PC-3 (cell line): Measurements from ENCODE around the gene CTNNBIP1. TPM values are rescaled to one million over a fixed set of nuclear protein-coding genes. Genes with fewer than 3 reads are reported as not detected.

Experiments used
- ATAC-seq: fragments of 200-7000 bp; cut with Tn5 transposase; 2 replicates; pipeline ENCODE4 v1.9.1; 2020; ENCODE audit warnings: mild to moderate bottlenecking, moderate library complexity
- BruUV-seq: library from RNA; stranded (reverse); fragments of 400-500 nt; replicated peaks from 2 replicates; lab custom pipeline; 2021; lab: Mats Ljungman, UMichigan
- CTCF ChIA-PET: fragments of 300-600 bp; sonication (Branson Sonifier 250); formaldehyde crosslinking; loops from one replicate; lab custom pipeline; 2022; ENCODE audit warnings: antibody characterized with exemption; lab: Charles Lee
- POLR2A ChIA-PET: fragments of 300-600 bp; sonication (Branson Sonifier 250); formaldehyde crosslinking; loops from one replicate; lab custom pipeline; 2022; ENCODE audit warnings: antibody characterized with exemption; ENCODE audit not compliant: unreplicated experiment; lab: Charles Lee
- DNase-seq: peaks from one replicate; pipeline ENCODE4 v3.0.0-alpha.2; 2015
- H2AFZ ChIP-seq: fragments of 300-600 bp; sonication (generic); 2 replicates; pipeline ENCODE4 v1.6.0; 2016; ENCODE audit warnings: antibody characterized with exemption, low read length
- H3F3A ChIP-seq: fragments of 300-600 bp; sonication (generic); one replicate; pipeline ENCODE4 v1.6.0; 2017; ENCODE audit warnings: antibody characterized with exemption, low read length, control low read depth, mild to moderate bottlenecking; ENCODE audit not compliant: unreplicated experiment
- H3K27ac ChIP-seq: fragments of 300-600 bp; sonication (generic); 2 replicates; pipeline ENCODE4 v1.5.1; 2016; ENCODE audit warnings: mild to moderate bottlenecking, low read length
- H3K27me3 ChIP-seq: fragments of 300-600 bp; sonication (generic); 2 replicates; pipeline ENCODE4 v1.6.1; 2016; ENCODE audit warnings: low read length, mixed read lengths
- H3K36me3 ChIP-seq: fragments of 300-600 bp; sonication (generic); 2 replicates; pipeline ENCODE4 v1.6.1; 2016; ENCODE audit warnings: low read depth, mixed run types, low read length, mixed read lengths
- H3K4me1 ChIP-seq: fragments of 300-600 bp; sonication (generic); 2 replicates; pipeline ENCODE4 v1.5.1; 2016; ENCODE audit warnings: low read length; ENCODE audit not compliant: insufficient read depth
- H3K4me2 ChIP-seq: fragments of 300-600 bp; sonication (generic); 2 replicates; pipeline ENCODE4 v1.6.0; 2016; ENCODE audit warnings: low read length
- H3K4me3 ChIP-seq: fragments of 300-600 bp; sonication (generic); 2 replicates; pipeline ENCODE4 v1.5.1; 2016; ENCODE audit warnings: mild to moderate bottlenecking, low read length, mixed read lengths
- H3K79me2 ChIP-seq: fragments of 300-600 bp; sonication (generic); 2 replicates; pipeline ENCODE4 v1.6.1; 2017; ENCODE audit warnings: low read length, mixed read lengths
- H3K9ac ChIP-seq: fragments of 300-600 bp; sonication (generic); 2 replicates; pipeline ENCODE4 v1.6.0; 2016; ENCODE audit warnings: mild to moderate bottlenecking, low read length
- H3K9me2 ChIP-seq: fragments of 300-600 bp; sonication (generic); replicated peaks from 2 replicates; pipeline ENCODE4 v1.6.1; 2016; ENCODE audit warnings: mixed run types, low read length, mixed read lengths
- H3K9me3 ChIP-seq: fragments of 300-600 bp; sonication (generic); 2 replicates; pipeline ENCODE4 v1.6.1; 2016; ENCODE audit warnings: low read length, mixed read lengths
- H4K20me1 ChIP-seq: fragments of 300-600 bp; sonication (generic); 2 replicates; pipeline ENCODE4 v1.6.1; 2016; ENCODE audit warnings: low read length, mixed read lengths
- EZH2 ChIP-seq: fragments of 300-600 bp; sonication (generic); IDR thresholded peaks from one replicate; pipeline ENCODE4 v1.6.1; 2017; ENCODE audit warnings: antibody characterized with exemption, mild to moderate bottlenecking, low read length; ENCODE audit not compliant: unreplicated experiment
- EZH2phosphoT487 ChIP-seq: fragments of 300-600 bp; sonication (generic); IDR thresholded peaks from 2 replicates; pipeline ENCODE4 v1.6.1; 2018; ENCODE audit warnings: mild to moderate bottlenecking, antibody characterized with exemption, low read length, borderline replicate concordance
- intact Hi-C: fragments of 100-400 bp; cut with micrococcal nuclease; formaldehyde crosslinking; loops from 2 replicates; pipeline ENCODE4 v1.9.0; 2023
- total RNA-seq: library from RNA; depleted of rRNA; stranded (reverse); fragments of >200 nt; gene quantifications from 2 replicates; pipeline ENCODE4 v1.2.3, GENCODE V29; 2014
- TF ChIP-seq, protein P1 (sequence below): fragments of 300-600 bp; sonication (generic); conservative IDR thresholded peaks from 2 replicates; pipeline ENCODE4 v1.5.1; 2017; ENCODE audit warnings: antibody characterized with exemption, low read depth, mild to moderate bottlenecking, low read length

Gene CTNNBIP1
- total RNA-seq, 1 experiment from 2014 or later, result 78.1 TPM

DNA sequence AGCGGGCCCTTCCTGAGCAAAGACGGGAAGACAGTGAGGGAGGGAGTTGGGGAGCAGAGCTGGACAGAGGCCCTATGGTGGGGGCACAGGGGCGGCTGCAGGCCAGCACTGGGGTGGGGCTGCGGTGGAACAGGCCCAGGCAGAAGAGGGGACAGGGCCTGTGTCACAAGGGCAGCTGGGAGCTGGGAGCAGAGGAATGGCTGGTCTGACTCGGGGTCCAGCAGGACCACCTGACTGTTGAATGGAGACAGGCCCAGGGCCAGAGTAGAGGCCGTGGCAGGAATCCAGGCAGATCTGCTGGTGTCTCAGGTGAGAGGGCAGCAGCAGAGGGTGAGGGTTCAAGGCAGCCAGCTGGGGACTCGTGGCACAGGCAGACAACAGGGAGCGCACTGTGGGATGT lies 25.3 kb downstream of the CTNNBIP1 start:
- TF ChIP-seq, protein P1, sequence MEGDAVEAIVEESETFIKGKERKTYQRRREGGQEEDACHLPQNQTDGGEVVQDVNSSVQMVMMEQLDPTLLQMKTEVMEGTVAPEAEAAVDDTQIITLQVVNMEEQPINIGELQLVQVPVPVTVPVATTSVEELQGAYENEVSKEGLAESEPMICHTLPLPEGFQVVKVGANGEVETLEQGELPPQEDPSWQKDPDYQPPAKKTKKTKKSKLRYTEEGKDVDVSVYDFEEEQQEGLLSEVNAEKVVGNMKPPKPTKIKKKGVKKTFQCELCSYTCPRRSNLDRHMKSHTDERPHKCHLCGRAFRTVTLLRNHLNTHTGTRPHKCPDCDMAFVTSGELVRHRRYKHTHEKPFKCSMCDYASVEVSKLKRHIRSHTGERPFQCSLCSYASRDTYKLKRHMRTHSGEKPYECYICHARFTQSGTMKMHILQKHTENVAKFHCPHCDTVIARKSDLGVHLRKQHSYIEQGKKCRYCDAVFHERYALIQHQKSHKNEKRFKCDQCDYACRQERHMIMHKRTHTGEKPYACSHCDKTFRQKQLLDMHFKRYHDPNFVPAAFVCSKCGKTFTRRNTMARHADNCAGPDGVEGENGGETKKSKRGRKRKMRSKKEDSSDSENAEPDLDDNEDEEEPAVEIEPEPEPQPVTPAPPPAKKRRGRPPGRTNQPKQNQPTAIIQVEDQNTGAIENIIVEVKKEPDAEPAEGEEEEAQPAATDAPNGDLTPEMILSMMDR, result no peak
- TF ChIP-seq EZH2phosphoT487 (no peak), EZH2 (no peak)
- Histone ChIP-seq H3K9ac (no peak overlapping the region), H3K9me3 (no peaks in the 10 kb centered on the region), H3K27me3 (no peaks in the 10 kb centered on the region), H3K79me2 (peaks cover 28% of the 10 kb centered on the region), H3K36me3 (peaks cover 6% of the 10 kb centered on the region; the same call in 1 of the 2 replicates), H3K4me1 (peaks cover 39% of the 10 kb centered on the region), H3F3A (no peaks in the 10 kb centered on the region), H3K27ac (no peak overlapping the region), H3K4me3 (no peak overlapping the region), H4K20me1 (no peaks in the 10 kb centered on the region), H3K9me2 (no peaks in the 10 kb centered on the region), H2AFZ (no peak overlapping the region), H3K4me2 (no peak overlapping the region)
- CTCF ChIA-PET, result interaction anchor here (0.6 kb wide), 1 partner anchor 23 kb away, joined by 3 read pairs; no protein-coding TSS in a partner anchor
- DNase-seq, result no peak
- no TSS peak for BruUV-seq
- ATAC-seq, result no peak
- intact Hi-C loops, result no loop called here
- POLR2A ChIA-PET, result no interaction called here

DNA sequence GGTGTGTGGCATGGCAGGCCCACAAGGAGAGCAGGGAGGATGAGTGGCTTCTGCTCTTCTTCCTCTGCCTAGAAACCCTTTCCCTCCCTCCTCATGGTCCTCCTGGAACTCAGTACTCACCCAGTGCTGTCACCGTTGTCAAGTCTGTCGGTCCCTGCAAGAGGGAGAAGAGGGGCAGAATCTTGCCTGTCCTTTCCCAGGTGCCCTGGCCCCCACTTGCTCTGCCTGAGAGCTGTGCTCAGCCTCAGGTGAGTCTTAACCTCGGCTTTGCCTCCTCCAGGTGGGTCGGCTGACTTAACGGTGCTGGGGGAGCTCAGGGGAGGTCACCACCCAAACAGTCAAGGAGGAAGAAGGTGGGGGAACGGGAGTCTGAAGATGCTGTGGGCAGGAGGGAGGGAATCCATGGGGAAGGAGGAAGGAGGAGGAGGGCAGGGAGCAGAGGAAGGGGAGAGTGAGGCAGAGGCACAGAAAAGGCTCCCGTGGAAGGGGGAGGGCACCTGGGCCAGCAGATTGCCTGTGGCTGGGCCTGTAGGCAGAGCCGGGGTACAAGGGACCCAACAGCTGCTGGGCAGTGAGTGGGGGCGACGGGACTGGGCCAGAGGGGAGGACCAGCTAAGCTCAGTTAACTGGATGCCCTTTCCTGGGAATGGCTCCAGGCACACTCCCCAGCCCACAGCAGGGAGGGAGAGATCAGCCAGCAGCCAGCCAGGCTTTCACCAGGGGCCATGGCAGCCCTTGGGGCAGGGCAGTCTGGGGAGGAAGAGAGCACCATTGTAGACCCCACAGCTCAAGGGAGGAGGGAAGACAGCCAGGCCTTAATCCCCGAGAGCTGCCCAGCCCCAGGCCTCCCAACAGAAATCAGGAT lies 26.3 kb downstream of the CTNNBIP1 start:
- POLR2A ChIA-PET, result no interaction called here
- DNase-seq, result no peak
- Histone ChIP-seq H3K4me2 (no peak overlapping the region), H3K27me3 (no peaks in the 10 kb centered on the region), H3K27ac (no peak overlapping the region), H4K20me1 (no peaks in the 10 kb centered on the region), H3F3A (no peaks in the 10 kb centered on the region), H3K9me2 (no peaks in the 10 kb centered on the region), H3K36me3 (peaks cover 6% of the 10 kb centered on the region; the same call in 1 of the 2 replicates), H2AFZ (no peak overlapping the region), H3K79me2 (peaks cover 19% of the 10 kb centered on the region), H3K4me1 (peaks cover 30% of the 10 kb centered on the region), H3K9ac (no peak overlapping the region), H3K4me3 (no peak overlapping the region), H3K9me3 (no peaks in the 10 kb centered on the region)
- no TSS peak for BruUV-seq
- intact Hi-C loops, result no loop called here
- TF ChIP-seq EZH2 (no peak), EZH2phosphoT487 (no peak)
- TF ChIP-seq, protein P1, result no peak
- CTCF ChIA-PET, result no interaction called here
- ATAC-seq, result no peak

- no TSS peak for BruUV-seq
- ChIA-PET POLR2A (no interaction called here), CTCF (no interaction called here)
- Histone ChIP-seq H3K4me1 (peaks cover 39% of the 10 kb centered on the region), H3K9me2 (no peaks in the 10 kb centered on the region), H3K36me3 (peaks cover 6% of the 10 kb centered on the region; the same call in 1 of the 2 replicates), H3K79me2 (peaks cover 14% of the 10 kb centered on the region; the same call in 1 of the 2 replicates), H3F3A (no peaks in the 10 kb centered on the region), H2AFZ (no peak overlapping the region), H3K4me2 (peak overlapping the region; percentile 44; the same call in 1 of the 2 replicates), H3K27ac (no peak overlapping the region), H3K9ac (no peak overlapping the region), H3K9me3 (no peaks in the 10 kb centered on the region), H3K4me3 (no peak overlapping the region), H3K27me3 (no peaks in the 10 kb centered on the region), H4K20me1 (no peaks in the 10 kb centered on the region)
- TF ChIP-seq EZH2, result no peak
- no peak for TF ChIP-seq EZH2phosphoT487
- TF ChIP-seq, protein P1, result no peak
- intact Hi-C loops, result no loop called here
- no peak for DNase-seq
- ATAC-seq, result no peak
These were observed 27.1 kb downstream of the CTNNBIP1 start for GRCh38 chr1:9882945-9883303.
